ENCODE measurements around the gene ZNF837.

Gene ZNF837

GRCh38 chr19:58416604-58417003 is 35.8 kb upstream of the ZNF837 start:
- ChIA-PET CTCF (interaction anchor here (0.5 kb wide), 1 partner anchor 18 kb away, joined by 5 read pairs; no protein-coding TSS in a partner anchor), POLR2A (interaction anchor here (1.3 kb wide), 1 partner anchor 10 kb away, joined by 4 read pairs; no protein-coding TSS in a partner anchor)
- no peak for TF ChIP-seq ZNF521 (tag by site-specific recombination; IDR thresholded peaks at IDR 0.05)
- H3K36me3 ChIP-seq (ENCODE audit: control insufficient read depth in 2 of 2, insufficient read depth in 1 of 2, low read length in 2 of 2) = peaks cover 49 to 58% of the 10 kb centered on the region in 2 experiments
- no peak overlapping the region for H3K4me3 ChIP-seq (ENCODE audit: low read depth, low read length)
- no peak overlapping the region for H3K27ac ChIP-seq (ENCODE audit: extremely low read depth, low read depth, low read length)
- no peaks in the 10 kb centered on the region for H3K9me3 ChIP-seq (ENCODE audit: control insufficient read depth, insufficient read depth, low read depth, low read length)
- H3K4me1 ChIP-seq (ENCODE audit: control insufficient read depth, insufficient read depth, low read length) = no peaks in the 10 kb centered on the region

- H3K27ac ChIP-seq (ENCODE audit: extremely low read depth, low read depth, low read length) = peak overlapping the region; percentile 76
- ChIA-PET POLR2A (interaction anchor here (0.6 to 3.2 kb wide), 42 partner anchors 9 to 727 kb away, joined by 3 to 27 read pairs (median 6); partner anchors contain the start of genes CHMP2A, ERVK3-1, RNF225 and RPS5), CTCF (interaction anchor here (0.7 to 1.3 kb wide), 6 partner anchors 18 to 174 kb away, joined by 3 to 5 read pairs (median 4); no protein-coding TSS in a partner anchor)
- H3K36me3 ChIP-seq (ENCODE audit: control insufficient read depth in 2 of 2, insufficient read depth in 1 of 2, low read length in 2 of 2) = peaks cover 9% of the 10 kb centered on the region in 2 experiments; a peak in 2 of 3 replicates
- peaks cover 4% of the 10 kb centered on the region; the same call in 1 of the 2 replicates for H3K4me1 ChIP-seq (ENCODE audit: control insufficient read depth, insufficient read depth, low read length)
- no peaks in the 10 kb centered on the region for H3K9me3 ChIP-seq (ENCODE audit: control insufficient read depth, insufficient read depth, low read depth, low read length)
- peak overlapping the region; percentile 98 for H3K4me3 ChIP-seq (ENCODE audit: low read depth, low read length)
- TF ChIP-seq ZBTB7A (tag by site-specific recombination; IDR thresholded peaks at IDR 0.05; ENCODE audit: low read depth) (0 out of 2 replicates have a peak, but pooled peaks have one; percentile 7), ZFP69B (tag by site-specific recombination; IDR thresholded peaks at IDR 0.05) (peak; percentile 96), ZNF544 (tag by site-specific recombination; IDR thresholded peaks at IDR 0.05) (no peak), YY1 (tag by site-specific recombination; IDR thresholded peaks at IDR 0.05) (no peak), GLIS1 (tag by site-specific recombination; IDR thresholded peaks at IDR 0.05) (peak; percentile 32; the same call in 1 of the 2 replicates), ZNF501 (tag by site-specific recombination; IDR thresholded peaks at IDR 0.05) (peak; percentile 67; the same call in 1 of the 2 replicates), ZNF777 (tag by site-specific recombination; IDR thresholded peaks at IDR 0.05; ENCODE audit: borderline replicate concordance) (peak; percentile 13; the same call in 1 of the 2 replicates), ZIC2 (tag by site-specific recombination; IDR thresholded peaks at IDR 0.05) (peak; percentile 77), ZXDB (tag by site-specific recombination; IDR thresholded peaks at IDR 0.05) (peak; percentile 15; the same call in 1 of the 2 replicates), ZBTB48 (tag by site-specific recombination; IDR thresholded peaks at IDR 0.05) (peak; percentile 12; the same call in 1 of the 2 replicates), GLIS2 (tag by site-specific recombination; IDR thresholded peaks at IDR 0.05) (peak; percentile 75), SP3 (tag by site-specific recombination; IDR thresholded peaks at IDR 0.05) (peak; percentile 37; the same call in 1 of the 2 replicates), GLI4 (tag by site-specific recombination; IDR thresholded peaks at IDR 0.05) (peak; percentile 13; the same call in 1 of the 2 replicates), HOXC10 (CRISPR knock-in tag; IDR thresholded peaks at IDR 0.05) (peak; percentile 18; the same call in 1 of the 2 replicates), ZNF518A (tag by site-specific recombination; conservative IDR thresholded peaks at IDR 0.05; ENCODE audit: low read depth) (no peak), ZNF600 (tag by site-specific recombination; IDR thresholded peaks at IDR 0.05) (peak; percentile 49), ZNF19 (tag by site-specific recombination; IDR thresholded peaks at IDR 0.05; ENCODE audit: low read depth) (0 out of 2 replicates have a peak, but pooled peaks have one; percentile 10), ZNF311 (tag by site-specific recombination; IDR thresholded peaks at IDR 0.05; ENCODE audit: borderline replicate concordance) (no peak), BCL11B (tag by site-specific recombination; IDR thresholded peaks at IDR 0.05; ENCODE audit: low read depth) (peak; percentile 40; the same call in 1 of the 2 replicates)
- TF ChIP-seq, protein P1, sequence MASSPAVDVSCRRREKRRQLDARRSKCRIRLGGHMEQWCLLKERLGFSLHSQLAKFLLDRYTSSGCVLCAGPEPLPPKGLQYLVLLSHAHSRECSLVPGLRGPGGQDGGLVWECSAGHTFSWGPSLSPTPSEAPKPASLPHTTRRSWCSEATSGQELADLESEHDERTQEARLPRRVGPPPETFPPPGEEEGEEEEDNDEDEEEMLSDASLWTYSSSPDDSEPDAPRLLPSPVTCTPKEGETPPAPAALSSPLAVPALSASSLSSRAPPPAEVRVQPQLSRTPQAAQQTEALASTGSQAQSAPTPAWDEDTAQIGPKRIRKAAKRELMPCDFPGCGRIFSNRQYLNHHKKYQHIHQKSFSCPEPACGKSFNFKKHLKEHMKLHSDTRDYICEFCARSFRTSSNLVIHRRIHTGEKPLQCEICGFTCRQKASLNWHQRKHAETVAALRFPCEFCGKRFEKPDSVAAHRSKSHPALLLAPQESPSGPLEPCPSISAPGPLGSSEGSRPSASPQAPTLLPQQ (tag by site-specific recombination; IDR thresholded peaks at IDR 0.05) = peak; percentile 99
- TF ChIP-seq, protein P2, sequence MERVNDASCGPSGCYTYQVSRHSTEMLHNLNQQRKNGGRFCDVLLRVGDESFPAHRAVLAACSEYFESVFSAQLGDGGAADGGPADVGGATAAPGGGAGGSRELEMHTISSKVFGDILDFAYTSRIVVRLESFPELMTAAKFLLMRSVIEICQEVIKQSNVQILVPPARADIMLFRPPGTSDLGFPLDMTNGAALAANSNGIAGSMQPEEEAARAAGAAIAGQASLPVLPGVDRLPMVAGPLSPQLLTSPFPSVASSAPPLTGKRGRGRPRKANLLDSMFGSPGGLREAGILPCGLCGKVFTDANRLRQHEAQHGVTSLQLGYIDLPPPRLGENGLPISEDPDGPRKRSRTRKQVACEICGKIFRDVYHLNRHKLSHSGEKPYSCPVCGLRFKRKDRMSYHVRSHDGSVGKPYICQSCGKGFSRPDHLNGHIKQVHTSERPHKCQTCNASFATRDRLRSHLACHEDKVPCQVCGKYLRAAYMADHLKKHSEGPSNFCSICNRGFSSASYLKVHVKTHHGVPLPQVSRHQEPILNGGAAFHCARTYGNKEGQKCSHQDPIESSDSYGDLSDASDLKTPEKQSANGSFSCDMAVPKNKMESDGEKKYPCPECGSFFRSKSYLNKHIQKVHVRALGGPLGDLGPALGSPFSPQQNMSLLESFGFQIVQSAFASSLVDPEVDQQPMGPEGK (tag by site-specific recombination; IDR thresholded peaks at IDR 0.05) = peak; percentile 69; the same call in 1 of the 2 replicates
These were observed 28.4 kb upstream of the ZNF837 start for GRCh38 chr19:58409010-58409790.

All from HEK293 (cell line).